Stomach (tissue), 4 donors: ENCODE measurements around the gene SLC49A4.

ENCODE experiments used
- CTCF ChIP-seq, 7 experiments: fragments of 450-650 bp in 4 of 7; fragments of 200-600 bp in 3 of 7; sonication (generic) in 3 of 7; IDR thresholded peaks; one replicate each; pipeline ENCODE4 v1.5.1; 2016 to 2019; ENCODE audit warnings: antibody characterized with exemption in 7 of 7, control low read depth in 2 of 7, mild to moderate bottlenecking in 1 of 7
- POLR2A ChIP-seq, 4 donors: fragments of 450-650 bp; IDR thresholded peaks; one replicate each; pipeline ENCODE4 v1.6.1; 2016; ENCODE audit warnings: antibody characterized with exemption in 4 of 4, control low read depth in 2 of 4, mild to moderate bottlenecking in 1 of 4, moderate library complexity in 1 of 4
- POLR2AphosphoS5 ChIP-seq, 3 donors: sonication (generic); formaldehyde crosslinking; IDR thresholded peaks; one replicate each; pipeline ENCODE4 v1.6.1; 2016; ENCODE audit warnings: antibody characterized with exemption in 3 of 3

DNA sequence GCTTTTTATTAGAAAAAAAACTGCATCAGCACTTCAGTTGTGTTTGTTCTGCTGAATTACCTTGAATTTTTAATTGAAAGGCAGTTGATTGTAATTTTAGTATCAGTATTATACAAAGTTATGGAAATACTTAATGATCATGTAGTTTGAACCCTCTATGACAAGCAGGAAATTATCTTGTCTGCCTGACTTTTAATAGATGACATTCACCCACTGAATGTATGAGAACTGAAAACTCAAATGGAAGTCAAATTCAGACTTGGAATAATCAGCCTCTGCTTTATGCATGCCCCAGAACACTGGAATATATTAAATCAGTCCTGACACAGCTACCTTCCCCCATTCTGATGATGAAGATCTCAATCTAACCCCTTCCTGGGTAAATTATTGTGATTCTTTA, 73.5 kb downstream of the SLC49A4 start:
- TF ChIP-seq CTCF (IDR thresholded peaks at IDR 0.05) (no peak), POLR2A (IDR thresholded peaks at IDR 0.05) (no peak), POLR2AphosphoS5 (IDR thresholded peaks at IDR 0.05) (no peak)
